Measurements from ENCODE around the gene RFX2.
A peak's percentile ranks its signal among the peaks of the same experiment; 100 is the strongest.

RFX2 gene

DNA sequence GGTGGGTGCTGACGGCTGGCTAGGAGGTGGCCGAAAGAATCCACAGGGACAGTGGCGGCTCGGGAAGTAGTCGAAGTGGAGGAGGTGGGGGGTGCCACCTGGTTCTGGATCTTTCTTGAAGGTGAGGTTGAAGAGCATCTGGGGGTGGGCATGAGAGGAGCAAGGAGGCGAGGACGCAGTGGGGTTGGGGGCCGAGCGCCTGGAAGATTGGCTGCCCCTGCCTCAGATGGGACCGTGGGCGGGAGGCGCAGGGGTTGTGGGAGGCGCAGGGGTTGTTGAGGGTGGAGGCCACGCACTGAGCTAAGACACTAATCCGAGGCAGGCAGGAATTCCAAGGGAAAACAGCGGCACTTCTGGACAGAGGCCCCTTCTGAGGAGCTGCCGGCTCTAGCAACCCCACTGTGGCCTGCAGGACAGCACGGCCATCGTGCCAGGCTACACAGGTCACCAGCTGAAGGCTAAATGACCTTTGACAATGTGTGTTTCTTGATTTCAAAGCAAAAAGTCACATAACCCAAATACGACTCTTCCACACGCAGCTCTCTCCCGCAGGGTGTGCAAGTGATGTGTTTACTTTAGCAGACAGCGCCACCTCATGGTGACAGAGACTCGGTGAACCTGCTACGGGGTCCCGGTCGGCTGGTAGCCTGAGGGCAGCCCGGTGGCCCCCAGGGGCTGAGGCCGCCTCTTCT, 88.3 kb downstream of the RFX2 start:
- peak overlapping the region; percentile 43 for H3K9ac ChIP-seq (ENCODE audit: insufficient read length, low read depth)
- no peaks in the 10 kb centered on the region for H3K36me3 ChIP-seq (ENCODE audit: insufficient read depth, insufficient read length, low read length)
- peaks cover 21% of the 10 kb centered on the region for H3K27me3 ChIP-seq (ENCODE audit: insufficient read depth, insufficient read length)
- no peaks in the 10 kb centered on the region for H3K9me3 ChIP-seq (ENCODE audit: insufficient read depth, low read length)
- H3K4me1 ChIP-seq (ENCODE audit: insufficient read depth, insufficient read length), result peaks cover 20% of the 10 kb centered on the region
- peak; percentile 77 for DNase-seq (ENCODE audit: low read depth, low spot score)
- TF ChIP-seq SUZ12 (IDR thresholded peaks at IDR 0.05; ENCODE audit: extremely low read depth, insufficient read depth, insufficient read length) (no peak), YY1 (IDR thresholded peaks at IDR 0.05; ENCODE audit: insufficient read depth, insufficient read length) (no peak), ZNF274 (IDR thresholded peaks at IDR 0.05; ENCODE audit: low read depth, low read length) (no peak)
- no peak overlapping the region for H3K4me3 ChIP-seq (ENCODE audit: insufficient read length, low read depth)

DNA sequence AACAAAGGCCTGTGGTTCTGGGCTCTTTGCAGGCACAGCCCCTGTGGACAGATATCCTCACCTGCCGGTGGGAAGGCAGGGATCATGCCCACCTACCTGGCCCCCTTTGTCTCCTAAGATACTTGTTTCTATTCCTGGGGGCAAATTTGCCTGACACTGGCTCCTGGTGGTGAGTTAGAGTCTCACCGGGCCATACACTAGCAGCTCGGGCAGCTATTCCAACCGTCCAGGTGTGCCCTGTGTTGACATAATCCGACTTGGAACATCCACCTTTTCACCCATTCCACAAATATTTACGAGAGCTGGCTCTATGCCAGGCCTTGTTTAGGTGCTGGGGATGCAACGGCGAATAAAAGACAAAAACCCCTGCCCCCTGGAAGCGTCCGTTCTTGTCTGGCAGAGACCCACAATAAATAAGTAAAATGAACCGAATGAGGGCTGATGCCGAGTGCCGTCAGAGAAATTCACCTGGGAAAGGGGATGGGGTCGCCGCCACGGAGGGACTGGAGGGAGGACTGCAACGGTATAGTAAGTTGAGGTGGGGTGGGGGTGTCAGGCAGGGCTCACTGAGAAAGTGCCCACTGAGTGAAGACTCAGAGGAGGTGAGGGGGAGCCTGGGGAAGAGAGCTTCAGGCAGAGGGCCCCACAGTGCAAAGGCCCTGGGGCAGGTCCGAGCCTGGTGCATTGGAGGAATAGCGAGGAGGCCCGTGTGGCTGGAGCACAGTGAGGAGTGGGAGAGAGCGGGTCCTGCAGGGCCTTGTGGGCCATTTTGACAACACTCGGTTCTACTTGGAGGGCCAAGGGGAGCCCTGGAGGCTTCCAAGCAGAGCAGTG, 89.1 kb downstream of the RFX2 start:
- no peaks in the 10 kb centered on the region for H3K9me3 ChIP-seq (ENCODE audit: insufficient read depth, low read length)
- no peak overlapping the region for H3K4me3 ChIP-seq (ENCODE audit: insufficient read length, low read depth)
- peaks cover 20% of the 10 kb centered on the region for H3K4me1 ChIP-seq (ENCODE audit: insufficient read depth, insufficient read length)
- no peaks in the 10 kb centered on the region for H3K36me3 ChIP-seq (ENCODE audit: insufficient read depth, insufficient read length, low read length)
- TF ChIP-seq YY1 (IDR thresholded peaks at IDR 0.05; ENCODE audit: insufficient read depth, insufficient read length) (no peak), SUZ12 (IDR thresholded peaks at IDR 0.05; ENCODE audit: extremely low read depth, insufficient read depth, insufficient read length) (no peak), ZNF274 (IDR thresholded peaks at IDR 0.05; ENCODE audit: low read depth, low read length) (no peak)
- H3K27me3 ChIP-seq (ENCODE audit: insufficient read depth, insufficient read length), result peaks cover 23% of the 10 kb centered on the region
- no peak for DNase-seq (ENCODE audit: low read depth, low spot score)
- peak overlapping the region; percentile 37 for H3K9ac ChIP-seq (ENCODE audit: insufficient read length, low read depth)

GRCh38 chr19:6020166-6020882, 90.0 kb downstream of the RFX2 start:
- Histone ChIP-seq H3K9ac (ENCODE audit: insufficient read length, low read depth) (peak overlapping the region; percentile 3), H3K4me3 (ENCODE audit: insufficient read length, low read depth) (no peak overlapping the region), H3K4me1 (ENCODE audit: insufficient read depth, insufficient read length) (peaks cover 20% of the 10 kb centered on the region), H3K27me3 (ENCODE audit: insufficient read depth, insufficient read length) (peaks cover 28% of the 10 kb centered on the region), H3K36me3 (ENCODE audit: insufficient read depth, insufficient read length, low read length) (no peaks in the 10 kb centered on the region), H3K9me3 (ENCODE audit: insufficient read depth, low read length) (no peaks in the 10 kb centered on the region)
- TF ChIP-seq ZNF274 (IDR thresholded peaks at IDR 0.05; ENCODE audit: low read depth, low read length) (no peak), SUZ12 (IDR thresholded peaks at IDR 0.05; ENCODE audit: extremely low read depth, insufficient read depth, insufficient read length) (no peak), YY1 (IDR thresholded peaks at IDR 0.05; ENCODE audit: insufficient read depth, insufficient read length) (no peak)
- no peak for DNase-seq (ENCODE audit: low read depth, low spot score)

- Histone ChIP-seq H3K4me3 (ENCODE audit: insufficient read length, low read depth) (no peak overlapping the region), H3K27me3 (ENCODE audit: insufficient read depth, insufficient read length) (peaks cover 19% of the 10 kb centered on the region), H3K9ac (ENCODE audit: insufficient read length, low read depth) (no peak overlapping the region), H3K36me3 (ENCODE audit: insufficient read depth, insufficient read length, low read length) (no peaks in the 10 kb centered on the region), H3K9me3 (ENCODE audit: insufficient read depth, low read length) (no peaks in the 10 kb centered on the region), H3K4me1 (ENCODE audit: insufficient read depth, insufficient read length) (peaks cover 20% of the 10 kb centered on the region)
- TF ChIP-seq ZNF274 (IDR thresholded peaks at IDR 0.05; ENCODE audit: low read depth, low read length), result no peak
- no peak for TF ChIP-seq SUZ12 (IDR thresholded peaks at IDR 0.05; ENCODE audit: extremely low read depth, insufficient read depth, insufficient read length)
- TF ChIP-seq YY1 (IDR thresholded peaks at IDR 0.05; ENCODE audit: insufficient read depth, insufficient read length), result no peak
- no peak for DNase-seq (ENCODE audit: low read depth, low spot score)
These were observed 91.5 kb downstream of the RFX2 start for GRCh38 chr19:6018786-6019185.

GRCh38 chr19:6017576-6017975, 92.7 kb downstream of the RFX2 start:
- Histone ChIP-seq H3K4me3 (ENCODE audit: insufficient read length, low read depth) (no peak overlapping the region), H3K9ac (ENCODE audit: insufficient read length, low read depth) (no peak overlapping the region), H3K36me3 (ENCODE audit: insufficient read depth, insufficient read length, low read length) (no peaks in the 10 kb centered on the region), H3K9me3 (ENCODE audit: insufficient read depth, low read length) (no peaks in the 10 kb centered on the region), H3K4me1 (ENCODE audit: insufficient read depth, insufficient read length) (peaks cover 18% of the 10 kb centered on the region), H3K27me3 (ENCODE audit: insufficient read depth, insufficient read length) (peaks cover 16% of the 10 kb centered on the region)
- TF ChIP-seq YY1 (IDR thresholded peaks at IDR 0.05; ENCODE audit: insufficient read depth, insufficient read length) (no peak), SUZ12 (IDR thresholded peaks at IDR 0.05; ENCODE audit: extremely low read depth, insufficient read depth, insufficient read length) (no peak), ZNF274 (IDR thresholded peaks at IDR 0.05; ENCODE audit: low read depth, low read length) (no peak)
- no peak for DNase-seq (ENCODE audit: low read depth, low spot score)

DNA sequence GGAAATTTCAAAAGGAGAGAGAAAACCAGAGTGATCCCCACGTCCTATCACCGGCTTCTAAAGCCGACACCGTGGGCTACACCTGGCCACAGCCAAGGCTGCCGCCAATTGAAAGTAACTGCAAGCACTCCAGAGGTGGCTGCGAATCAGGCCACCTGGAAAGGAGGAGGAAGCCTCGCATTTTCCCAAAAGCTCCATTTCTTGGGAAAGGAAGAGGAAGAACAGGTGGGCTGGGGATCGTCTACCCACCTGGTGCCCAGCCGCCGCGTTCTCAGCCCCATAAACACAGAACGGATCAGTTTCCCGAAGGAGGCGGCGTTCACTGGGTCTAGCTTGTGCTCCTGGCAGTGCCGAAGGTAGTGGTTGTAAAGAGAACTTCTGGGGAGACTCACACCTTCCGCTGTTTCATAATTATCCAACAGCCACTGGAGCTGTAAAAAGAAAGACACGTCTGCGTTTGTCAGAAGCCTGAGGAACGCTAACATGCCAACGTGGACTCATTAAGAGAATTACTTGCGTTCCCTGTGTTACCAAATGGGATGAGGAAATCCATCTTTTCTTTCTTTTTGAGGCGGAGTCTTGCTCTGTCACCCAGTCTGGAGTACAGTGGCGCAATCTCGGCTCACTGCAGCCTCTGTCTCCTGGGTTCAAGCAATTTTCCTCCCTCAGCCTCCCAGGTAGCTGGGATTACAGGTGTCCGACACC, 94.3 kb downstream of the RFX2 start:
- peaks cover 9% of the 10 kb centered on the region for H3K27me3 ChIP-seq (ENCODE audit: insufficient read depth, insufficient read length)
- H3K36me3 ChIP-seq (ENCODE audit: insufficient read depth, insufficient read length, low read length), result no peaks in the 10 kb centered on the region
- H3K9ac ChIP-seq (ENCODE audit: insufficient read length, low read depth), result no peak overlapping the region
- H3K4me3 ChIP-seq (ENCODE audit: insufficient read length, low read depth), result no peak overlapping the region
- TF ChIP-seq YY1 (IDR thresholded peaks at IDR 0.05; ENCODE audit: insufficient read depth, insufficient read length) (no peak), SUZ12 (IDR thresholded peaks at IDR 0.05; ENCODE audit: extremely low read depth, insufficient read depth, insufficient read length) (no peak), ZNF274 (IDR thresholded peaks at IDR 0.05; ENCODE audit: low read depth, low read length) (no peak)
- no peak for DNase-seq (ENCODE audit: low read depth, low spot score)
- H3K4me1 ChIP-seq (ENCODE audit: insufficient read depth, insufficient read length), result peaks cover 9% of the 10 kb centered on the region
- no peaks in the 10 kb centered on the region for H3K9me3 ChIP-seq (ENCODE audit: insufficient read depth, low read length)

Measured in NT2/D1 (cell line).